ENCODE results near the gene GFM2.
"Not testable (repeated sequence)": the region's sequence is repeated elsewhere in the genome, so short reads cannot be mapped to it uniquely, and the experiment has no call there.

GFM2 gene

DNA sequence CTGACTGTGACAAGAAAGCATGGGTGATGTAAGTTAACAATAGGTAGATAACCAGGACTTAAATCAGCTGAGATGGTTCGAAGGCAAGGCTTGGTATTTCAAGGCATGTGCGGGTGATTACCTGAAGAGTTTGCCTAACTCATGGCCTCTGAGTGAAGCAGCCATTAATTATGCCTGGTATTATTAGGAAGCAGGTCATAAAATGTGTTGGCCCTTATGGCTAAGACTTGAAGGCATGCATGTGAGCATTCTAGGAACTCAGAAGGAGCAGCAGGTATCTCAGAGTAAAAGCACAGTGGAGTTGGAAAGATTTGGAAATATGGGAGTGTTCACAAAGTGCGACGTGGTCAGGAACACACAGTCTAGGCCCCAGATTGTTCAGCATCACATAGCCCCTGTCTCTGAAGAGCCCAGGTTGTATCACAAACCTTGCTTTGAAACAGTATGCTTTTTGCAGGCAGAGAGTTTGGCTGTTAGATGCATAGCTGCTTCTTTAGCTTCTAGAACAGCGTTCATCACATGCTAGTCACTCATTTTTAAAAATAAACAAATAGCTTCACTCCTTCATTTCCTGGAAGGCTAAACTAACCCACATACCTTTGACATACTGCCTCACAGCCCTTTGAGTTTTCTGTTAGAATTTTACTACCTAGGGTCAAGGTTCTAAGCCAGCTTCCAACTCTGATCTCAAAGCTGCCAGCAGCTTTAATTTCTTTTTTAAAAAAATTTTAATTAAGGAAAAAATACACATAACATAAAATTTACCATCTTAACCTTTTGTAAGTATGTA, 79.8 kb downstream of the GFM2 start:
- peak overlapping the region in 1 of 3 experiments; percentile 88 for H3K4me3 Mint-ChIP-seq
- H3K36me3 Mint-ChIP-seq (ENCODE audit: low read depth) = peaks cover 4% of the 10 kb centered on the region
- peaks cover 5% of the 10 kb centered on the region for H3K27me3 Mint-ChIP-seq (ENCODE audit: low read depth)
- H3K9me3 Mint-ChIP-seq = no peaks in the 10 kb centered on the region
- peaks cover 13% of the 10 kb centered on the region for H3K4me1 Mint-ChIP-seq
- H3K27ac Mint-ChIP-seq = no peak overlapping the region
- TF ChIP-seq, protein P1, sequence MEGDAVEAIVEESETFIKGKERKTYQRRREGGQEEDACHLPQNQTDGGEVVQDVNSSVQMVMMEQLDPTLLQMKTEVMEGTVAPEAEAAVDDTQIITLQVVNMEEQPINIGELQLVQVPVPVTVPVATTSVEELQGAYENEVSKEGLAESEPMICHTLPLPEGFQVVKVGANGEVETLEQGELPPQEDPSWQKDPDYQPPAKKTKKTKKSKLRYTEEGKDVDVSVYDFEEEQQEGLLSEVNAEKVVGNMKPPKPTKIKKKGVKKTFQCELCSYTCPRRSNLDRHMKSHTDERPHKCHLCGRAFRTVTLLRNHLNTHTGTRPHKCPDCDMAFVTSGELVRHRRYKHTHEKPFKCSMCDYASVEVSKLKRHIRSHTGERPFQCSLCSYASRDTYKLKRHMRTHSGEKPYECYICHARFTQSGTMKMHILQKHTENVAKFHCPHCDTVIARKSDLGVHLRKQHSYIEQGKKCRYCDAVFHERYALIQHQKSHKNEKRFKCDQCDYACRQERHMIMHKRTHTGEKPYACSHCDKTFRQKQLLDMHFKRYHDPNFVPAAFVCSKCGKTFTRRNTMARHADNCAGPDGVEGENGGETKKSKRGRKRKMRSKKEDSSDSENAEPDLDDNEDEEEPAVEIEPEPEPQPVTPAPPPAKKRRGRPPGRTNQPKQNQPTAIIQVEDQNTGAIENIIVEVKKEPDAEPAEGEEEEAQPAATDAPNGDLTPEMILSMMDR (IDR thresholded peaks at IDR 0.05; ENCODE audit: unreplicated experiment in 3 of 3) = no peak

DNA sequence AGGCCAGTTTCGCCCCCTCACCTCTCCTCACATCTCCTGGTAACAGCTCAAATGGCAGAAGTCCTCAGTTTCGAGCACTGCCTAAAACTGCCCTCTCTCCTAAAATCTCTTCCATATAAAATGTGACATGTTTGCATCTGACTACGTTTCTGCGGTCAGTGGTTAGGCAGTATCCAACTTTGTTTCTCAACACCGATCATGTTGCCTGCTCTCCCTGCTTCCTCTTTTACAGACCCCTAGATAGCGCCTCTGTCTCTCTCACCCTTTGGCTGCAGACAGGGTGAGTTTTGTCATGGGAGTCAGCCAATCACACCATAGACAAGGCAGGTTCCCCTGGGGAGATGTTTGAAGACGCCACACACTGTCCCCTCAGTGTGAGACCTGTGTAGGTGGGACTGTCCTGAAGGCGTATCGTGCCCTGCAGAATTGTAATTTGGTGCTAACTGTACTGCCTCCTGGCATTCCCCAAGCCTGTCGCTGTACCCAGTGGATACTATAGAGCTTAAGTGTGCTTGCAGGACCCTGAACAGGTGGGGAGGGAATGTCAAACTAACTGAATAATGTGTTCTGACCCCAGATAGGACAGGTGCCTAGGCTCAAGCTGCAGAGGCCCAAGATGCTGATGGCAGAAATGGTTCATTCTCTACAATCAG, 80.8 kb downstream of the GFM2 start:
- Mint-ChIP-seq H3K27ac (peak overlapping the region; percentile 4 to 35 (median 13)), H3K4me1 (peaks cover 13% of the 10 kb centered on the region), H3K4me3 (peak overlapping the region; percentile 78 to 88 (median 86)), H3K27me3 (ENCODE audit: low read depth) (peaks cover 5% of the 10 kb centered on the region), H3K36me3 (ENCODE audit: low read depth) (peaks cover 4% of the 10 kb centered on the region), H3K9me3 (no peaks in the 10 kb centered on the region)
- TF ChIP-seq, protein P1 (IDR thresholded peaks at IDR 0.05; ENCODE audit: unreplicated experiment in 3 of 3) = no peak

DNA sequence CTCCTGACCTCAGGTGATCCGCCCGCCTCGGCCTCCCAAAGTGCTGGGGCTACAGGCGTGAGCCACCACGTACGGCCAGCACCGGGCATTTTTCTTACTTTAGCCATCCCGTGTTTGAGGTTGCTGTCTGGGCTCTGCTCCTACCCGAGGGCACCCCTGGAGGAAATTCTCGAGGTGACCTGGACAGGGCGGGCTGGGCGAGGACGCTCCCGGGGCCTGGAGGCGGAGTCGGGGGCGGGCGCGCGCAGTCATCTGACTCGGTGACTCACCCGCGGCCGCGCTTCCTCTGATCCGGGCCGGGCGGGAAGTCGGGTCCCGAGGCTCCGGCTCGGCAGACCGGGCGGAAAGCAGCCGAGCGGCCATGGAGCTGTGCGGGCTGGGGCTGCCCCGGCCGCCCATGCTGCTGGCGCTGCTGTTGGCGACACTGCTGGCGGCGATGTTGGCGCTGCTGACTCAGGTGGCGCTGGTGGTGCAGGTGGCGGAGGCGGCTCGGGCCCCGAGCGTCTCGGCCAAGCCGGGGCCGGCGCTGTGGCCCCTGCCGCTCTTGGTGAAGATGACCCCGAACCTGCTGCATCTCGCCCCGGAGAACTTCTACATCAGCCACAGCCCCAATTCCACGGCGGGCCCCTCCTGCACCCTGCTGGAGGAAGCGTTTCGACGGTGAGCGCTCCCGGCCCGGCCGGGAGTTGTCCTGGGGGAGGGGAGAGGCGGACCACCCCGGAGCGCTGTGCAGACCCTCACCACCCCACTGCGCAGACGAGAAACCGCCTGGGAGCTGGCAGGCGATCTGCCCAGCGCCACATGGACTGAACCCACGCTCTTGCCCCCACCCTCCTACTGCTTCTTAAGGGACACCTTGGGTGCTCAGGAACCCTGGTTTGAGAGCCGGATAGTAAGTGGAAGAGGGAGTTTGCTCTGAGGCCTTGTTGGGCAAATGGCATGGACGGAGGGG, 81.7 kb downstream of the GFM2 start, which contains the start of gene HEXB:
TSS of gene HEXB (plus strand) at position 334 of the 952 bp plus-strand sequence. CDS start at position 362, 28 bp downstream.
- TF ChIP-seq, protein P1 (IDR thresholded peaks at IDR 0.05; ENCODE audit: unreplicated experiment in 3 of 3) = no peak
- Mint-ChIP-seq H3K9me3 (no peaks in the 10 kb centered on the region), H3K36me3 (ENCODE audit: low read depth) (peaks cover 4% of the 10 kb centered on the region), H3K27me3 (ENCODE audit: low read depth) (peaks cover 5% of the 10 kb centered on the region), H3K27ac (peak within 1 kb of the TSS; percentile 4 to 35 (median 13)), H3K4me1 (peaks cover 13% of the 10 kb centered on the region), H3K4me3 (peak within 1 kb of the TSS; percentile 78 to 88 (median 87))

DNA sequence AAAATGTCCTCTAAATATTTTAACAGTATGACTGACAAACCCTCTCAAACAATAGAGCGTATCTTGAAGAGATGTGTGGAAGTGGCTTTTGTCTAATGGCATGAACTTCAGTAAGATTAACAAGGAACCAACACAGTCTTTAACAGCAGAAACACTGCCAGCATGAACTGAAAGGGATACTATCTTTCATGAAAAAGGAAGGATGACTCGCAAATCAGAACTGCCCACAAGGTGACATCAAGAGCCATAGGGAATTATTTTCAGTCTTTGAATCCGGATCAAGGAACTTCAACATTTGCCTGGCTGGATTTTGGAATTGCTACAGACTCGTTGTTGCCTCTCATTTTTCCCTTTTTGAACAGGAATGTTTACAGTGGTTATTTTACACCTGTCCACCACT, 87.0 kb downstream of the GFM2 start:
- H3K36me3 Mint-ChIP-seq (ENCODE audit: low read depth) = no peaks in the 10 kb centered on the region
- no peaks in the 10 kb centered on the region for H3K9me3 Mint-ChIP-seq
- peaks cover 5% of the 10 kb centered on the region for H3K27me3 Mint-ChIP-seq (ENCODE audit: low read depth)
- no peak overlapping the region for H3K27ac Mint-ChIP-seq
- TF ChIP-seq, protein P1 (IDR thresholded peaks at IDR 0.05; ENCODE audit: unreplicated experiment in 3 of 3) = no peak
- H3K4me1 Mint-ChIP-seq = no peaks in the 10 kb centered on the region
- H3K4me3 Mint-ChIP-seq = no peak overlapping the region

DNA sequence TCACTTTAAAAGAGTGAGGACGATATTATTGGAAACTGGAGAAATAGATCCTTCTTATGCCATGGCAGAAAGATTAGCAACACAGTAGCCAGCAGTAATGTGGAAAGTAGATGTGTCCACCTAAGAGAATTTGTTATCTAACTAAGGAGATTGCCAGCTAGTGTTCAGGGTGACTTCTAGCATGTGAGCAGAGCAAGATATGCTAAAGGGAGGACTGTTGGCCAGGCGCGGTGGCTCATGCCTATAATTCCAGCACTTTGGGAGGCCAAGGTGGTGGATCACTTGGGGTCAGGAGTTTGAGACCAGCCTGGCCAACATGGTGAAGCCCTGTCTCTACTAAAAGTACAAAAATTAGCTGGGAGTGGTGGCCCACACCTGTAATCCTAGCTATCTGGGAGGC, 87.6 kb downstream of the GFM2 start:
- H3K36me3 Mint-ChIP-seq (ENCODE audit: low read depth); H3K9me3 Mint-ChIP-seq; H3K27me3 Mint-ChIP-seq (ENCODE audit: low read depth); H3K4me3 Mint-ChIP-seq; H3K27ac Mint-ChIP-seq; H3K4me1 Mint-ChIP-seq: not testable (repeated sequence)

DNA sequence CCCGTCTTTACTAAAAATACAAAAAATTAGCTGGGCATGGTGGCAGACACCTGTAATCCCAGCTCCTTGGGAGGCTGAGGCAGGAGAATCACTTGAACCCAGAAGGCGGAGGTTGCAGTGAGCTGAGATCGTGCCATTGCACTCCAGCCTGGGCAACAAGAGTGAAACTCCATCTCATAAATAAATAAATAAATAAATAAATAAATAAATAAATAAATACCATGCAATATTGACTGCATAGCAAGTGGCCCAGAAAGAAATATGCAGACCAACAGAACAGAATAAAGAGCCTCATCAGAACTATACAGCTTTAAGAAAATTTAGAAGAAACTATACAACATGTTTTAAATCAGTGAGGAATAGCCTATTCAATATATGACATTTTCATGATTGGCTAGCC, 88.8 kb downstream of the GFM2 start:
- not testable (repeated sequence) for H3K27ac Mint-ChIP-seq; H3K27me3 Mint-ChIP-seq (ENCODE audit: low read depth); H3K36me3 Mint-ChIP-seq (ENCODE audit: low read depth); H3K4me1 Mint-ChIP-seq; H3K9me3 Mint-ChIP-seq; H3K4me3 Mint-ChIP-seq

DNA sequence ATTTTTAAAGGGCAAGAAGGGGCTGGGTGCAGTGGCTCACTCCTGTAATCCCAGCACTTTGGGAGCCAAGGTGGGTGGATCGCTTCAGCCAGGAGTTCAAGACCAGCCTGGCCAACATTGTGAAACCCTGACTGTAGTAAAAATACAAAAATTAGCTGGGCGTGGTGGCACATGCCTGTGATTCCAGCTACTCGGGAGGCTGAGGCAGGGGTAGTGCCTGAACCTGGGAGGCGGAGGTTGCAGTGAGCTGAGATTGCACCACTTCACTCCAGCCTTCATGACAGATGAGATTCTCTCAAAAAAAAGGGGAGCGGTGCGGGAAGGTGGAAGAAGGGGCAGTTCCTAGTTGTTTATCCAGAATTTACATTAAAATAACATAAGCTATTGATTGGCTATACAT, 90.5 kb downstream of the GFM2 start:
- not testable (repeated sequence) for H3K9me3 Mint-ChIP-seq; H3K36me3 Mint-ChIP-seq (ENCODE audit: low read depth); H3K4me3 Mint-ChIP-seq; H3K27ac Mint-ChIP-seq; H3K27me3 Mint-ChIP-seq (ENCODE audit: low read depth)
- H3K4me1 Mint-ChIP-seq = peaks cover 19% of the 10 kb centered on the region
